PFSK-1 (cell line): ENCODE measurements around the gene SPG7.

Experiments
- FOXP2 ChIP-seq: optimal IDR thresholded peaks from 2 replicates; pipeline ENCODE3; 2011; ENCODE audit warnings: borderline replicate concordance, control low read depth, inconsistent platforms; ENCODE audit not compliant: insufficient read depth; ENCODE audit errors: extremely low read length, extremely low read depth
- POLR2AphosphoS5 ChIP-seq: IDR thresholded peaks from 2 replicates; pipeline ENCODE4 v1.6.1; 2012; ENCODE audit warnings: low read depth, mild to moderate bottlenecking, control low read depth, low read length, moderate library complexity
- SIN3A ChIP-seq: IDR thresholded peaks from 2 replicates; pipeline ENCODE4 v1.6.1; 2012; ENCODE audit warnings: mild to moderate bottlenecking, low read length, moderate library complexity, borderline replicate concordance; ENCODE audit not compliant: insufficient read depth
- TAF1 ChIP-seq: IDR thresholded peaks from 2 replicates; pipeline ENCODE4 v1.6.1; 2012; ENCODE audit warnings: low read length, control low read depth, borderline replicate concordance; ENCODE audit not compliant: insufficient read depth

- TF ChIP-seq POLR2AphosphoS5 = no peak
- TF ChIP-seq TAF1 = no peak
- no peak for TF ChIP-seq SIN3A
- no peak for TF ChIP-seq FOXP2
Measured at GRCh38 chr16:89473791-89474414, 34.3 kb upstream of the SPG7 start.
